Measurements from ENCODE around the gene NTSR2. TPM values are rescaled to one million over a fixed set of nuclear protein-coding genes. Genes with fewer than 3 reads are reported as not detected.

NTSR2 gene
- total and polyA plus RNA-seq, 12 donors: 0.10 to 0.15 TPM; not detected in 10

- Histone ChIP-seq H3K4me3 (no peak overlapping the region), H3K27ac (peak overlapping the region in 1 of 10 donors; percentile 14), H3K9me3 (no peaks in the 10 kb centered on the region), H3K4me1 (peaks cover 0 to 23% (median 8%) of the 10 kb centered on the region in 9 donors), H3K36me3 (no peaks in the 10 kb centered on the region), H3K27me3 (no peaks in the 10 kb centered on the region)
- DNase-seq: no peak
- peak in 1 of 8 donors; percentile 12 for ATAC-seq
- TF ChIP-seq CTCF (IDR thresholded peaks at IDR 0.05): no peak
- WGBS, 2 donors: 81 to 82% methylated on average over 8 of the region's 8 CpGs
- intact Hi-C loops (cut with DNase I): no loop called here
Observed at GRCh38 chr2:11711751-11712150, 41.8 kb upstream of the NTSR2 start.

GRCh38 chr2:11711354-11711716, 41.3 kb upstream of the NTSR2 start:
- H3K4me3 ChIP-seq: no peak overlapping the region
- no peak for TF ChIP-seq CTCF (IDR thresholded peaks at IDR 0.05)
- ATAC-seq (no peak), DNase-seq (no peak)
- H3K36me3 ChIP-seq: no peaks in the 10 kb centered on the region
- H3K9me3 ChIP-seq: no peaks in the 10 kb centered on the region
- no peak overlapping the region for H3K27ac ChIP-seq
- no peaks in the 10 kb centered on the region for H3K27me3 ChIP-seq
- WGBS, 2 donors: 80 to 87% methylated on average over 1 of the region's 1 CpG
- intact Hi-C loops (cut with DNase I): no loop called here
- H3K4me1 ChIP-seq: peaks cover 0 to 19% (median 8%) of the 10 kb centered on the region in 9 donors

- ATAC-seq: no peak
- H3K36me3 ChIP-seq: no peaks in the 10 kb centered on the region
- H3K27ac ChIP-seq: no peak overlapping the region
- H3K9me3 ChIP-seq: no peaks in the 10 kb centered on the region
- no peak overlapping the region for H3K4me3 ChIP-seq
- 17 to 22% methylated on average over 3 of the region's 3 CpGs for WGBS, 2 donors
- peaks cover 0 to 19% (median 8%) of the 10 kb centered on the region in 9 donors for H3K4me1 ChIP-seq
- no peak for TF ChIP-seq CTCF (IDR thresholded peaks at IDR 0.05)
- DNase-seq: no peak
- intact Hi-C loops (cut with DNase I): no loop called here
- H3K27me3 ChIP-seq: no peaks in the 10 kb centered on the region
Observed at GRCh38 chr2:11710632-11711353, 40.8 kb upstream of the NTSR2 start.

GRCh38 chr2:11710210-11710609, 40.2 kb upstream of the NTSR2 start:
- H3K4me3 ChIP-seq: no peak overlapping the region
- H3K4me1 ChIP-seq: peaks cover 0 to 19% (median 8%) of the 10 kb centered on the region in 9 donors
- H3K27me3 ChIP-seq: no peaks in the 10 kb centered on the region
- no peaks in the 10 kb centered on the region for H3K9me3 ChIP-seq
- DNase-seq (no peak), ATAC-seq (peak in 2 of 8 donors; percentile 34 to 75)
- intact Hi-C loops (cut with DNase I): no loop called here
- TF ChIP-seq CTCF (IDR thresholded peaks at IDR 0.05): no peak
- 62 to 69% methylated on average over 3 of the region's 3 CpGs for WGBS, 2 donors
- no peaks in the 10 kb centered on the region for H3K36me3 ChIP-seq
- no peak overlapping the region for H3K27ac ChIP-seq
